Pancreas (tissue), 10 donors: Measurements from ENCODE around the gene SPDYE3. TPM values are rescaled to one million over a fixed set of nuclear protein-coding genes. Genes with fewer than 3 reads are reported as not detected.
"Not testable (repeated sequence)": the region's sequence is repeated elsewhere in the genome, so short reads cannot be mapped to it uniquely, and the experiment has no call there.

Experiments
- ATAC-seq, 4 donors: fragments of 200-7000 bp; cut with Tn5 transposase; one replicate each; pipeline versions ENCODE4 v1.8.0 to v1.9.1; 2020; ENCODE audit warnings: mild to moderate bottlenecking in 4 of 4, moderate library complexity in 4 of 4
- DNase-seq, 6 donors: peaks; one replicate each; pipeline ENCODE4 v3.0.0-alpha.2; 2020
- FAIRE-seq: peaks from 2 replicates; lab custom pipeline; 2012; peaks lifted over from hg19 to GRCh38; lab: Jason Lieb, UNC
- H3K27ac ChIP-seq, 4 donors: fragments of 200-600 bp; sonication (generic); 1 replicate in 3 of 4; 2 replicates in 1 of 4; pipeline versions ENCODE4 v1.5.0 to v1.8.0; 2020
- H3K27me3 ChIP-seq, 4 donors: fragments of 200-600 bp; one replicate each; pipeline ENCODE4 v1.8.0; 2021
- H3K36me3 ChIP-seq, 3 donors: fragments of 200-600 bp; sonication (generic) in 1 of 3; one replicate each; pipeline versions ENCODE4 v1.5.0 to v1.8.0; 2020 to 2021
- H3K4me1 ChIP-seq, 3 donors: fragments of 200-600 bp; one replicate each; pipeline ENCODE4 v1.8.0; 2021
- H3K4me3 ChIP-seq, 4 donors: fragments of 200-600 bp; sonication (generic) in 2 of 4; one replicate each; pipeline versions ENCODE4 v1.5.0 to v1.8.0; 2020 to 2021
- H3K9me3 ChIP-seq, 4 donors: fragments of 200-600 bp; one replicate each; pipeline ENCODE4 v1.8.0; 2021
- CTCF ChIP-seq, 4 donors: fragments of 200-600 bp; sonication (generic) in 3 of 4; IDR thresholded peaks; one replicate each; pipeline versions ENCODE4 v1.5.0 to v1.8.0; 2021; ENCODE audit warnings: antibody characterized with exemption in 4 of 4
- WGBS, 2 donors: extraction: QIAGEN DNeasy Blood & Tissue Kit; methylation state at CpG; one replicate each; pipeline ENCODE4 v1.1.7; 2013; 5-methylcytosine and 5-hydroxymethylcytosine counted together
- intact Hi-C, 3 donors: fragments of 100-400 bp; cut with DNase I; formaldehyde crosslinking; loops; one replicate each; pipeline versions ENCODE4 v1.11.1 to v1.14.2; 2022
- polyA plus RNA-seq, 2 donors: library from polyadenylated mRNA; stranded (reverse); fragments of 200-250 nt; gene quantifications; one replicate each; pipeline ENCODE4 v1.2.3, GENCODE V29; 2013
- total RNA-seq, 6 donors: library from RNA; stranded (reverse); fragmentation: NEBNext Ultra II Directional in 4 of 6; extraction: Animal tissue kit (Norgen Biotek cat#: 25700) in 4 of 6; gene quantifications; one replicate each; pipeline versions ENCODE4 v1.2.1 to v1.2.4, GENCODE V29; 2021 to 2023
- donor health status: healthy with polysubstance abuse.
- donor health status: DM: no; HTN: no; CAD: no; lungs with moderate emphysema.
- donor health status: DM: no; HTN: no; CAD: no.
- donor health status: control.
- donor health status: control.
- donor health status: Bipolar disorder and iron deficiency.
- donor health status: DM: yes; HTN: yes; CAD: no.
- donor health status: DM: no; HTN: no; CAD: no.
- donor health status: DM: no; HTN: no; CAD: no.
- donor health status: DM: yes; HTN: yes; CAD: no.

Gene SPDYE3
- total and polyA plus RNA-seq, 8 donors = 0.08 to 0.09 TPM; not detected in 6

GRCh38 chr7:100351657-100352058, 44.2 kb downstream of the SPDYE3 start:
- Histone ChIP-seq H3K4me3 (no peak overlapping the region), H3K27me3 (no peaks in the 10 kb centered on the region), H3K27ac (no peak overlapping the region), H3K9me3 (no peaks in the 10 kb centered on the region), H3K36me3 (peaks cover 0 to 56% (median 2%) of the 10 kb centered on the region in 3 donors), H3K4me1 (no peaks in the 10 kb centered on the region)
- TF ChIP-seq CTCF (IDR thresholded peaks at IDR 0.05) = no peak
- ATAC-seq (no peak), FAIRE-seq (no peak), DNase-seq (no peak)
- intact Hi-C loops = no loop called here
- WGBS, 2 donors = 85 to 91% methylated on average over 6 of the region's 6 CpGs

- peaks cover 0 to 49% (median 2%) of the 10 kb centered on the region in 3 donors for H3K36me3 ChIP-seq
- intact Hi-C loops, FAIRE-seq, H3K27ac ChIP-seq, H3K4me3 ChIP-seq, H3K4me1 ChIP-seq, H3K9me3 ChIP-seq, H3K27me3 ChIP-seq: not testable (repeated sequence)
- ATAC-seq (peak in 2 of 4 donors; percentile 12 to 16), DNase-seq (peak in 2 of 6 donors; percentile 5 to 65)
- WGBS, 2 donors = 89 to 91% methylated on average over 12 to 18 of the region's 18 CpGs
Observed at GRCh38 chr7:100352230-100352781, 44.8 kb downstream of the SPDYE3 start.

- FAIRE-seq (no peak), DNase-seq (peak in 1 of 6 donors; percentile 77), ATAC-seq (peak in 1 of 4 donors; percentile 19)
- Histone ChIP-seq H3K36me3 (peaks cover 0 to 45% (median 2%) of the 10 kb centered on the region in 3 donors), H3K9me3 (no peaks in the 10 kb centered on the region), H3K4me3 (no peak overlapping the region), H3K4me1 (no peaks in the 10 kb centered on the region), H3K27ac (no peak overlapping the region), H3K27me3 (no peaks in the 10 kb centered on the region)
- WGBS, 2 donors = 91% methylated on average over 16 of the region's 16 CpGs
- intact Hi-C loops = no loop called here
- no peak for TF ChIP-seq CTCF (IDR thresholded peaks at IDR 0.05)
Observed at GRCh38 chr7:100352984-100353684, 45.6 kb downstream of the SPDYE3 start.

GRCh38 chr7:100353685-100354330, 46.3 kb downstream of the SPDYE3 start:
- peaks cover 0 to 44% (median 6%) of the 10 kb centered on the region in 3 donors for H3K36me3 ChIP-seq
- TF ChIP-seq CTCF (IDR thresholded peaks at IDR 0.05) = no peak
- no peak for ATAC-seq
- intact Hi-C loops = no loop called here
- no peak overlapping the region for H3K4me3 ChIP-seq
- H3K27ac ChIP-seq = no peak overlapping the region
- no peak for DNase-seq
- WGBS, 2 donors = 87% methylated on average over 6 of the region's 6 CpGs
- H3K4me1 ChIP-seq = no peaks in the 10 kb centered on the region
- no peak for FAIRE-seq
- no peaks in the 10 kb centered on the region for H3K9me3 ChIP-seq
- no peaks in the 10 kb centered on the region for H3K27me3 ChIP-seq

- TF ChIP-seq CTCF (IDR thresholded peaks at IDR 0.05) = no peak
- Histone ChIP-seq H3K27me3 (no peaks in the 10 kb centered on the region), H3K4me3 (no peak overlapping the region), H3K4me1 (no peaks in the 10 kb centered on the region), H3K36me3 (peaks cover 0 to 54% (median 24%) of the 10 kb centered on the region in 3 donors), H3K27ac (no peak overlapping the region), H3K9me3 (no peaks in the 10 kb centered on the region)
- DNase-seq (no peak), FAIRE-seq (no peak), ATAC-seq (no peak)
- WGBS, 2 donors = 92 to 94% methylated on average over 8 of the region's 8 CpGs
- intact Hi-C loops = no loop called here
Observed at GRCh38 chr7:100356416-100357068, 49.0 kb downstream of the SPDYE3 start.
